Activated naive CD8-positive, alpha-beta T cell treated with anti-CD3 and anti-CD28 coated beads, Interleukin-2, amount 10 ng/mL, durations not matched to agents 7 days and 5 days (primary cell): ENCODE measurements around the gene CRMP1. TPM values are rescaled to one million over a fixed set of nuclear protein-coding genes. Genes with fewer than 3 reads are reported as not detected.

Source experiments
- ATAC-seq: fragments of 150-1000 bp; cut with Tn5 transposase; one replicate; pipeline ENCODE4 v1.10.0; 2021; ENCODE audit warnings: low read depth, moderate library complexity
- POLR2A ChIA-PET: fragments of 350-600 bp; sonication (Branson Sonifier 250); formaldehyde crosslinking; loops from one replicate; lab custom pipeline; 2021; ENCODE audit warnings: antibody characterized with exemption; lab: Charles Lee
- DNase-seq: peaks from one replicate; pipeline ENCODE4 v3.0.0; 2021
- H3K27ac Mint-ChIP-seq: one replicate; pipeline ENCODE4 v1.8.0; 2022; ENCODE audit warnings: mild to moderate bottlenecking, mixed read lengths
- H3K27me3 Mint-ChIP-seq: one replicate; pipeline ENCODE4 v1.8.0; 2022; ENCODE audit warnings: mild to moderate bottlenecking, moderate library complexity, mixed read lengths
- H3K36me3 Mint-ChIP-seq: one replicate; pipeline ENCODE4 v1.8.0; 2021; ENCODE audit warnings: mild to moderate bottlenecking, mixed read lengths
- H3K4me1 Mint-ChIP-seq: one replicate; pipeline ENCODE4 v1.8.0; 2021; ENCODE audit warnings: mixed read lengths
- H3K4me3 Mint-ChIP-seq: one replicate; pipeline ENCODE4 v1.8.0; 2022; ENCODE audit warnings: mild to moderate bottlenecking, moderate library complexity, mixed read lengths
- H3K9me3 Mint-ChIP-seq: one replicate; pipeline ENCODE4 v1.8.0; 2021; ENCODE audit warnings: mixed read lengths
- total RNA-seq, 2 experiments: library from RNA; stranded (reverse); gene quantifications; one replicate each; pipeline ENCODE4 v1.2.3, GENCODE V29; 2021

CRMP1 gene
- total RNA-seq, 2 experiments from 2014 or later: not detected

DNA sequence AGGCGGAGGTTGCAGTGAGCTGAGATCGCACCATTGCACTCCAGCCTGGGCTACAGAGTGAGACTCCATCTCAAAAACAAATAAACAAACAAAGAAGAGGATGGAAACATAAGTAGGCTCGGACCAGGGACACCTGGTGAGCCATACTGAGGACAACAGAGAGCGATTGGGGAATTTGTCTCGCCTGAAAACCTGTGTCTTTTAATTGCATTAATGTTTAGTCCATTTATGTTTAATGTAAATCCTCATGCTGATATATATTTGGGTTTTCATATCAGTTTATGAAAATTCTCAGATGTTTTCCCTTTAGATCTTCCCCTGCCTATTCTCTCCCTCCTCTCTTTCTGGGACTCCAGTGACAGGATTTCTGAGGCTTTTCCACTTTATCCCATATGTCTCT is 97.3 kb downstream of the CRMP1 start:
- POLR2A ChIA-PET: no interaction called here
- H3K4me3 Mint-ChIP-seq: no peak overlapping the region
- H3K27ac Mint-ChIP-seq: no peak overlapping the region
- H3K27me3 Mint-ChIP-seq: no peaks in the 10 kb centered on the region
- no peaks in the 10 kb centered on the region for H3K36me3 Mint-ChIP-seq
- DNase-seq (no peak), ATAC-seq (no peak)
- no peaks in the 10 kb centered on the region for H3K4me1 Mint-ChIP-seq
- no peaks in the 10 kb centered on the region for H3K9me3 Mint-ChIP-seq

GRCh38 chr4:5793514-5793913 is 99.4 kb downstream of the CRMP1 start:
- no peaks in the 10 kb centered on the region for H3K27me3 Mint-ChIP-seq
- H3K27ac Mint-ChIP-seq: no peak overlapping the region
- H3K36me3 Mint-ChIP-seq: no peaks in the 10 kb centered on the region
- no peak for ATAC-seq
- no peak for DNase-seq
- POLR2A ChIA-PET: no interaction called here
- no peaks in the 10 kb centered on the region for H3K4me1 Mint-ChIP-seq
- H3K4me3 Mint-ChIP-seq: no peak overlapping the region
- no peaks in the 10 kb centered on the region for H3K9me3 Mint-ChIP-seq

GRCh38 chr4:5791654-5792053 is 101.2 kb downstream of the CRMP1 start:
- no peak for ATAC-seq
- H3K36me3 Mint-ChIP-seq: no peaks in the 10 kb centered on the region
- POLR2A ChIA-PET: no interaction called here
- no peaks in the 10 kb centered on the region for H3K27me3 Mint-ChIP-seq
- no peak overlapping the region for H3K27ac Mint-ChIP-seq
- no peaks in the 10 kb centered on the region for H3K9me3 Mint-ChIP-seq
- no peak for DNase-seq
- no peaks in the 10 kb centered on the region for H3K4me1 Mint-ChIP-seq
- no peak overlapping the region for H3K4me3 Mint-ChIP-seq

DNA sequence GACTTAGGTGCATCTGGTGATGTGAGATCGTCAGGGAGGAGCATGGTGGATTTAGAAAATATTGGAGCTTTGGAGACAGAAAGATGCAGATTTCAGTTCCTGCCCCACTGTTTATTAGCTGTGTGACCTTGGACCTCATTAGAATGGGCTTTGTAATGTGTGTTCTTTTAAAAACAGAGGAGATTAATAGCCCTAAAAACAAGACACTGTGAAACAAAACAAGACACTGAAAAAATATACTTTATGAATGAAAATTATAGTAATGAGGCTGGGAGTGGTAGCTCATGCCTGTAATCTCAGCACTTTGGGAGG is 102.4 kb downstream of the CRMP1 start:
- POLR2A ChIA-PET: no interaction called here
- Mint-ChIP-seq H3K9me3 (no peaks in the 10 kb centered on the region), H3K4me1 (no peaks in the 10 kb centered on the region), H3K27ac (no peak overlapping the region), H3K27me3 (no peaks in the 10 kb centered on the region), H3K36me3 (no peaks in the 10 kb centered on the region), H3K4me3 (no peak overlapping the region)
- no peak for DNase-seq
- no peak for ATAC-seq

DNA sequence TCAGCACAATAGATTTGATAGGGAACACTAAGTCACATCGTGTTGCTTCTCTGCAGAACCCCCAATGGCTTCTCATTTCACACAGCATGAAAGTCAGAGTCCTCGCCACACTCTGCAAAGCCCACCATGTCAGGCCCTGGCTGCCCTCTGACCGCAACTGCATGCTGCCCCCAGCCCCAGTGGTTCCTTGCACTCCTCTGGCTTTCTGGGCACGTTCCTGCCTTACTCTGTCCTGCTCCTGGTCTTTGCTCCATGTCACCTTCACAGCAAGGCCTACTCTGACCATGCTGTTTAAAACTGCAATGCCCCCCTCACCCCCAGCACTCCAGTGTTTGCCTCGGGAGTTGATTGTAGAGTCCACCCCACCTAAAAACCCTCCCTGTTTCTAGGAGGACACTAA is 103.7 kb downstream of the CRMP1 start:
- Mint-ChIP-seq H3K36me3 (no peaks in the 10 kb centered on the region), H3K27ac (no peak overlapping the region), H3K9me3 (no peaks in the 10 kb centered on the region), H3K4me1 (no peaks in the 10 kb centered on the region), H3K27me3 (no peaks in the 10 kb centered on the region), H3K4me3 (no peak overlapping the region)
- no peak for DNase-seq
- POLR2A ChIA-PET: no interaction called here
- ATAC-seq: no peak

DNA sequence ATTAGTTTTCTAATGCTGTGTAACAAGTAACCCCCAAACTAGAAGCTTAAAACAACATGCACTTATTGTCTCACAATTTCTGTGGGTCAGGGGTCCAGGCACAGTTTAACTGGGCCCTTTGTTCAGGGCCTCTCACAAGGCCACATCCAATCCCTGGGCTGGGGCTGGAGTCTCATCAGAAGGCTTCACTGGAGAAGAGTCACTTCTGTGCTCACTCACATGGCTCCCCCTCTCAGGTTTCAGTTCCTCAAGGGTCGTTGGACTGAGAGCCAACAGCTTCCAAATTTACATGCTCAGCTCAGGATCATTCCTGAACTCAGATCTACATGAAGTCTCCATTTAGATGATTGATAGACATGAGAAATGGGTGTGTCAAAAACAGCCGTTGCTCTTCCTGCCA is 104.7 kb downstream of the CRMP1 start:
- H3K27ac Mint-ChIP-seq: no peak overlapping the region
- H3K27me3 Mint-ChIP-seq: no peaks in the 10 kb centered on the region
- peaks cover under 1% of the 10 kb centered on the region for H3K9me3 Mint-ChIP-seq
- POLR2A ChIA-PET: no interaction called here
- no peak for ATAC-seq
- no peak for DNase-seq
- no peaks in the 10 kb centered on the region for H3K36me3 Mint-ChIP-seq
- H3K4me1 Mint-ChIP-seq: no peaks in the 10 kb centered on the region
- no peak overlapping the region for H3K4me3 Mint-ChIP-seq

- DNase-seq (no peak), ATAC-seq (no peak)
- Mint-ChIP-seq H3K4me3 (no peak overlapping the region), H3K27me3 (no peaks in the 10 kb centered on the region), H3K27ac (no peak overlapping the region), H3K36me3 (no peaks in the 10 kb centered on the region), H3K9me3 (peaks cover 1% of the 10 kb centered on the region), H3K4me1 (no peaks in the 10 kb centered on the region)
- POLR2A ChIA-PET: no interaction called here
Observed at GRCh38 chr4:5787311-5787710, 105.6 kb downstream of the CRMP1 start.

- ATAC-seq: no peak
- Mint-ChIP-seq H3K4me1 (no peaks in the 10 kb centered on the region), H3K27me3 (no peaks in the 10 kb centered on the region), H3K36me3 (no peaks in the 10 kb centered on the region), H3K27ac (no peak overlapping the region), H3K4me3 (no peak overlapping the region), H3K9me3 (peaks cover 1% of the 10 kb centered on the region)
- no peak for DNase-seq
- POLR2A ChIA-PET: no interaction called here
Observed at GRCh38 chr4:5785806-5786680, 106.8 kb downstream of the CRMP1 start.

- Mint-ChIP-seq H3K9me3 (peaks cover 1% of the 10 kb centered on the region), H3K27me3 (no peaks in the 10 kb centered on the region), H3K4me3 (no peak overlapping the region), H3K4me1 (no peaks in the 10 kb centered on the region), H3K36me3 (no peaks in the 10 kb centered on the region), H3K27ac (no peak overlapping the region)
- DNase-seq (no peak), ATAC-seq (no peak)
- POLR2A ChIA-PET: no interaction called here
Observed at GRCh38 chr4:5784960-5785611, 107.8 kb downstream of the CRMP1 start.

DNA sequence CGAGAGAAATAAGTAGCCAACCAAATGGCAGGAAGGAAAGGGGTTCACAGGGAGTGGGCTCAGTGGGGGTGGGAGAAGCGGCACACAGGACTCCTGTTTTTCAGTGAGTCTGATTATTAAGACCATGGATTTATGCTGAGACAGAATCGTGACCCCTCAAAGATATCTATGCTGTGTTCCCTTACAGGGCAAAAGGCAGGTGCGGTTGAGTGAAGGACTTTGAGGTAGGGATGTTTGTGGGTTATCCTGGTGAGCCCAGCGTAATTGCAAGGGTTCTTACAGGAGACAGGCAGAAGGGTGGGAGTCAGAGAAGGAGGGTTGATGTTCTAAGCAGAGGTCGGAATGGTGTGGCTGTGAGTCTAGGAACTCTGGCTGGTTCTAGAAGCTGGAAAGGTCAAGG is 108.9 kb downstream of the CRMP1 start:
- Mint-ChIP-seq H3K4me1 (no peaks in the 10 kb centered on the region), H3K9me3 (peaks cover 1% of the 10 kb centered on the region), H3K36me3 (no peaks in the 10 kb centered on the region), H3K27me3 (no peaks in the 10 kb centered on the region), H3K4me3 (no peak overlapping the region), H3K27ac (no peak overlapping the region)
- ATAC-seq (no peak), DNase-seq (no peak)
- POLR2A ChIA-PET: no interaction called here

- Mint-ChIP-seq H3K4me1 (no peaks in the 10 kb centered on the region), H3K36me3 (no peaks in the 10 kb centered on the region), H3K4me3 (no peak overlapping the region), H3K27me3 (no peaks in the 10 kb centered on the region), H3K9me3 (peaks cover 1% of the 10 kb centered on the region), H3K27ac (no peak overlapping the region)
- ATAC-seq (no peak), DNase-seq (no peak)
- POLR2A ChIA-PET: no interaction called here
Observed at GRCh38 chr4:5783486-5783885, 109.4 kb downstream of the CRMP1 start.

- ATAC-seq (no peak), DNase-seq (no peak)
- Mint-ChIP-seq H3K9me3 (peaks cover 1% of the 10 kb centered on the region), H3K27ac (no peak overlapping the region), H3K4me1 (no peaks in the 10 kb centered on the region), H3K27me3 (no peaks in the 10 kb centered on the region), H3K4me3 (no peak overlapping the region), H3K36me3 (no peaks in the 10 kb centered on the region)
- POLR2A ChIA-PET: no interaction called here
Observed at GRCh38 chr4:5782829-5783476, 109.9 kb downstream of the CRMP1 start.

GRCh38 chr4:5781691-5782090 is 111.2 kb downstream of the CRMP1 start:
- no peaks in the 10 kb centered on the region for H3K4me1 Mint-ChIP-seq
- POLR2A ChIA-PET: no interaction called here
- H3K27me3 Mint-ChIP-seq: no peaks in the 10 kb centered on the region
- DNase-seq (no peak), ATAC-seq (no peak)
- no peak overlapping the region for H3K27ac Mint-ChIP-seq
- no peaks in the 10 kb centered on the region for H3K36me3 Mint-ChIP-seq
- H3K4me3 Mint-ChIP-seq: no peak overlapping the region
- peaks cover 1% of the 10 kb centered on the region for H3K9me3 Mint-ChIP-seq
